GM18505 (cell line): ENCODE results near the gene TRIP13.
"Not testable (repeated sequence)": the region's sequence is repeated elsewhere in the genome, so short reads cannot be mapped to it uniquely, and the experiment has no call there.

Experiments
- ATAC-seq: cut with Tn5 transposase; IDR thresholded peaks from one replicate; pipeline ENCODE4 v1.9.1; 2021; ENCODE audit not compliant: unreplicated experiment
- POLR2A ChIP-seq: IDR thresholded peaks from 4 replicates; pipeline ENCODE4 v1.6.1; 2011; ENCODE audit warnings: borderline replicate concordance; ENCODE audit not compliant: insufficient read depth, insufficient read length; ENCODE audit errors: extremely low read depth

The TRIP13 gene

GRCh38 chr5:892394-893136 lies at the start of gene TRIP13, which contains the start of gene BRD9:
TSS of gene TRIP13 (plus strand) at chr5:892884. CDS start at chr5:892999, 115 bp downstream.
TSS of gene BRD9 (minus strand) at chr5:892801. CDS start at chr5:892657, 144 bp downstream.
- peak; percentile 78 for TF ChIP-seq POLR2A
- ATAC-seq: peak; percentile 95

- not testable (repeated sequence) for ATAC-seq
Measured at GRCh38 chr5:843371-843770, 49.3 kb upstream of the TRIP13 start.

GRCh38 chr5:843926-844325 lies 48.8 kb upstream of the TRIP13 start:
- ATAC-seq: not testable (repeated sequence)

GRCh38 chr5:844426-844825 lies 48.3 kb upstream of the TRIP13 start:
- not testable (repeated sequence) for ATAC-seq

- ATAC-seq: not testable (repeated sequence)
Measured at GRCh38 chr5:845031-845675, 47.5 kb upstream of the TRIP13 start.

- not testable (repeated sequence) for ATAC-seq
Measured at GRCh38 chr5:845676-846601, 46.7 kb upstream of the TRIP13 start.

- not testable (repeated sequence) for ATAC-seq
Measured at GRCh38 chr5:846602-847091, 46.0 kb upstream of the TRIP13 start.

- not testable (repeated sequence) for ATAC-seq
Measured at GRCh38 chr5:847212-847611, 45.5 kb upstream of the TRIP13 start.

GRCh38 chr5:847736-848135 lies 44.9 kb upstream of the TRIP13 start:
- not testable (repeated sequence) for ATAC-seq

GRCh38 chr5:848671-849111 lies 44.0 kb upstream of the TRIP13 start:
- ATAC-seq: no peak
- no peak for TF ChIP-seq POLR2A

- no peak for ATAC-seq
- no peak for TF ChIP-seq POLR2A
Measured at GRCh38 chr5:849651-850301, 42.9 kb upstream of the TRIP13 start.

- ATAC-seq: no peak
- TF ChIP-seq POLR2A: no peak
Measured at GRCh38 chr5:850511-851006, 42.1 kb upstream of the TRIP13 start, which contains the start of gene ZDHHC11. TSS of gene ZDHHC11 (minus strand) at chr5:850986. CDS start at chr5:850602, 384 bp downstream.

- no peak for TF ChIP-seq POLR2A
- ATAC-seq: no peak
Measured at GRCh38 chr5:851076-851475, 41.6 kb upstream of the TRIP13 start.

- TF ChIP-seq POLR2A: no peak
- no peak for ATAC-seq
Measured at GRCh38 chr5:851553-851952, 41.1 kb upstream of the TRIP13 start.
